Sigmoid colon (tissue), 7 donors: Measurements from ENCODE around the gene TMEM43. TPM values are rescaled to one million over a fixed set of nuclear protein-coding genes. Genes with fewer than 3 reads are reported as not detected.

Experiments used
- DNase-seq: peaks from one replicate; pipeline ENCODE4 v3.0.0-alpha.2; 2019
- H3K27ac ChIP-seq, 4 donors: fragments of 200-600 bp; sonication (generic); one replicate each; pipeline ENCODE4 v1.5.1; 2016 to 2019; ENCODE audit warnings: mild to moderate bottlenecking in 1 of 4
- H3K27me3 ChIP-seq, 3 donors: fragments of 200-600 bp; sonication (generic); one replicate each; pipeline ENCODE4 v1.5.1; 2019; ENCODE audit warnings: mild to moderate bottlenecking in 1 of 3
- H3K36me3 ChIP-seq, 4 donors: fragments of 200-600 bp; sonication (generic); one replicate each; pipeline ENCODE4 v1.5.1; 2016 to 2019
- H3K4me1 ChIP-seq, 4 donors: fragments of 200-600 bp; sonication (generic); one replicate each; pipeline ENCODE4 v1.5.1; 2017 to 2019
- H3K4me3 ChIP-seq, 4 donors: fragments of 200-600 bp; sonication (generic); one replicate each; pipeline ENCODE4 v1.5.1; 2017 to 2019; ENCODE audit warnings: mild to moderate bottlenecking in 2 of 4, moderate library complexity in 1 of 4
- H3K9me3 ChIP-seq, 4 donors: fragments of 200-600 bp in 3 of 4; sonication (generic) in 3 of 4; one replicate each; pipeline versions ENCODE4 v1.5.1 to v1.6.1; 2013 to 2019
- CTCF ChIP-seq, 4 experiments: fragments of 450-650 bp in 3 of 4; fragments of 200-600 bp in 1 of 4; IDR thresholded peaks; one replicate each; pipeline ENCODE4 v1.5.1; 2016 to 2019; ENCODE audit warnings: antibody characterized with exemption in 4 of 4, mild to moderate bottlenecking in 3 of 4, moderate library complexity in 2 of 4
- EP300 ChIP-seq, 4 donors: sonication (generic); formaldehyde crosslinking; IDR thresholded peaks; one replicate each; pipeline ENCODE4 v1.6.1; 2017; ENCODE audit warnings: antibody characterized with exemption in 4 of 4
- POLR2A ChIP-seq, 2 donors: fragments of 450-650 bp; IDR thresholded peaks; one replicate each; pipeline ENCODE4 v1.6.1; 2016; ENCODE audit warnings: antibody characterized with exemption in 2 of 2, mild to moderate bottlenecking in 2 of 2, moderate library complexity in 2 of 2
- POLR2AphosphoS5 ChIP-seq, 4 donors: sonication (generic); formaldehyde crosslinking; IDR thresholded peaks; one replicate each; pipeline ENCODE4 v1.6.1; 2017; ENCODE audit warnings: antibody characterized with exemption in 4 of 4
- WGBS, 2 donors: extraction: QIAGEN DNeasy Blood & Tissue Kit; methylation state at CpG; one replicate each; pipeline ENCODE4 v1.1.7; 2013; 5-methylcytosine and 5-hydroxymethylcytosine counted together
- intact Hi-C: fragments of 100-400 bp; cut with DNase I; formaldehyde crosslinking; loops from one replicate; pipeline ENCODE4 v1.15.1; 2023
- polyA plus RNA-seq, 3 donors: library from polyadenylated mRNA; stranded (reverse); fragments of 200-250 nt; gene quantifications; one replicate each; pipeline ENCODE4 v1.2.3, GENCODE V29; 2013
- total RNA-seq, 4 donors: library from RNA; depleted of rRNA; stranded (reverse); fragments of >200 nt; gene quantifications; one replicate each; pipeline ENCODE4 v1.1.0, GENCODE V29; 2016
- donor health status: healthy with polysubstance abuse.
- donor health status: Bipolar disorder and iron deficiency.
- donor health status: healthy.

The TMEM43 gene
- total and polyA plus RNA-seq, 7 donors: 6.0 to 88.3 (median 68.0) TPM

DNA sequence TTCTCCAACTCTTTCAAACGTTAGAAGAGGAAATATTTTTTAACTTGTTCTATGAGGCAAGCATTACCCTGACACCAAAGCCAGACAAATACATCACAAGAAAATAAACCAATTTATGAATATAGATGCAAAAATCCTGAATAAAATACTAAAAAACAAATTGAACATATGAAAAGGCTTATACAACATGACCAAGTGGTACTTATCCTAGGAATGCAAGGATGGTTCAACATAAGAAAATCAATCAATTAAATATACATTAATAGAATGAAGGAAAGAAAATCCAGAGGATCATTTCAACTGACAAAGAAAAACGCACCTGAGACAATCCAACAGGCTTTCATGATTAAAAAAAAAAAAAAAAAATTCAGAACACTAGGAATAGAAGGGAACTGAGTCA lies 36.4 kb downstream of the TMEM43 start:
- H3K27ac ChIP-seq: no peak overlapping the region
- H3K4me3 ChIP-seq: no peak overlapping the region
- DNase-seq: no peak
- intact Hi-C loops: no loop called here
- H3K9me3 ChIP-seq: peaks cover 0 to 4% (median 0%) of the 10 kb centered on the region in 4 donors
- TF ChIP-seq POLR2AphosphoS5 (IDR thresholded peaks at IDR 0.05): no peak
- no peak for TF ChIP-seq EP300 (IDR thresholded peaks at IDR 0.05)
- TF ChIP-seq POLR2A (IDR thresholded peaks at IDR 0.05): no peak
- TF ChIP-seq CTCF (IDR thresholded peaks at IDR 0.05): no peak
- no peaks in the 10 kb centered on the region for H3K27me3 ChIP-seq
- H3K36me3 ChIP-seq: peaks cover 48 to 100% (median 82%) of the 10 kb centered on the region in 4 donors
- no peaks in the 10 kb centered on the region for H3K4me1 ChIP-seq
- 96 to 97% methylated on average over 2 of the region's 2 CpGs for WGBS, 2 donors

DNA sequence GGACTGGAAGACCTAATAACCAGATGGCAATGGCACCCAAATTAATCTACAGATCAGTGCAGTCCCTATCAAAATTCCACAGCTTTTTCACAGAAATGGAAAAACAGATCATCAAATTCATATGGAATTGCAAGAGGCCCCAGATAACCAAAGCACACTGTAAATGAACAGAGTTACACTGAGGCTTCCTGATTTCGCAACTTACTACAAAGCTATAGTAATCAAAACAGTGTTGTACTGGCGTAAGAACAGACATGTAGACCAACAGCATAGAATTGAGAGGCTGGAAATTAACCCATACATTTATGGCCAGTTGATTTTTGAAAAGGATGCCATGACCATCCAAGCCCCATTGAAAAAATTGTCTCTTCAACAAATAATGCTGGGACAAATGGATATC lies 37.3 kb downstream of the TMEM43 start:
- peaks cover 56 to 100% (median 85%) of the 10 kb centered on the region in 4 donors for H3K36me3 ChIP-seq
- no peaks in the 10 kb centered on the region for H3K27me3 ChIP-seq

DNA sequence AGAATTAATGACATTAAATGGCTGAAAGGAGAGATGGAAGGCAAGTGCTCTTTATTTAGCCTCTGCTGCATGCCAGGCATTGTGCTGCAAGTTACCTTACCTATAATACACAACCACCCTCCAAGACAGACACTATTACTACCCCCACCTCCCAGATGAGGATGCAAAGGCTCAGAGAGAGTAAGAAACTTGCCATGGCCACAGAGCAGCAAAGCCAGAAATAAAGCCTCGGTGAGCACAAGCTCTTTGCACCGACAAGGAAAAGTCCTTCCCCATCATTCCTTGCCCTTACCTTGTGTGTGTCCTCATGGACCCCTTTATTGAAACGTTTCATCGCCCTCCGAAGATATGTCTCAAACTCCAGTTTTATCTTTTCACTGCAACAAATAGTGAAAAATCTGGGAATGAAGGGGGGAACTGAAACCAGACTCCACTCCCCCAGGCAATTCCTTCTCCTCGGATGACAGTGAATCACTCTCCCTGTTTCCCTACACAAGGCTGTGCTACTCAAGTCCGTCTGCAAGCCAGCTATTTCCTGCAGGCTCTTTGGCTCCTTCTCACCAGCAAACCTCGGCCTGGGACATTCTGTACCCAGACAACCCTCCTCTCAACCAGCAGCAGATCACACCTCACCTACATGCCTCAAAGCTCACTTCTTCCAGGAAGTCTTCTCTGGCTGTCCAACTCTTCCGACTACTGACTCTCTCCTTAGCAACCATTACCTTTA lies 42.2 kb downstream of the TMEM43 start:
- intact Hi-C loops: no loop called here
- H3K9me3 ChIP-seq: no peaks in the 10 kb centered on the region
- no peak overlapping the region for H3K27ac ChIP-seq
- DNase-seq: no peak
- TF ChIP-seq CTCF (IDR thresholded peaks at IDR 0.05): no peak
- TF ChIP-seq POLR2A (IDR thresholded peaks at IDR 0.05): no peak
- no peak for TF ChIP-seq EP300 (IDR thresholded peaks at IDR 0.05)
- peaks cover 66 to 100% (median 89%) of the 10 kb centered on the region in 4 donors for H3K36me3 ChIP-seq
- no peak overlapping the region for H3K4me3 ChIP-seq
- H3K27me3 ChIP-seq: no peaks in the 10 kb centered on the region
- no peaks in the 10 kb centered on the region for H3K4me1 ChIP-seq
- WGBS, 2 donors: 93 to 94% methylated on average over 9 of the region's 9 CpGs

More for the DNA sequence above, 37.3 kb downstream of the TMEM43 start:
- H3K4me3 ChIP-seq: no peak overlapping the region
- 96 to 98% methylated on average over 2 of the region's 2 CpGs for WGBS, 2 donors
- intact Hi-C loops: no loop called here
- DNase-seq: no peak
- no peaks in the 10 kb centered on the region for H3K4me1 ChIP-seq
- TF ChIP-seq POLR2AphosphoS5 (IDR thresholded peaks at IDR 0.05) (no peak), EP300 (IDR thresholded peaks at IDR 0.05) (no peak), CTCF (IDR thresholded peaks at IDR 0.05) (no peak), POLR2A (IDR thresholded peaks at IDR 0.05) (no peak)
- H3K9me3 ChIP-seq: peaks cover 0 to 4% (median 0%) of the 10 kb centered on the region in 4 donors
- H3K27ac ChIP-seq: no peak overlapping the region

DNA sequence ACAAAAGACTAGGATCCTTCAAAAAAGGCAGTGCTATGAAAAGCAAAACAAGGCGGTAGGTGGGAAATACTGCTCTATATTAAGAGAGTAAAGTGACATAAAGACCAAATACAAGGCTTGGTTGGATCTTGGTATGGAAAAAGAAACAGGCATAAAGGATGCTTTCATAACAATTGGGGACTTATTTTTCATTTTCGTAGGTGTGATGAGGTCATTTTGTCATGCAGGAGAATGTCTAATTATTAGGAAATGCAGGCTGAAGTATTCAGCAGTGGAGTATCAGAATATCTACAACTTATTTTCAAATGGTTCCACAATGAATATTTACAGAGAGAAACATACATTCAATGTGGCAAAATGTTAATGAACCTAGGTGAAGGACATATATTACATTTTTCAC lies 44.6 kb downstream of the TMEM43 start:
- H3K9me3 ChIP-seq: no peaks in the 10 kb centered on the region
- TF ChIP-seq CTCF (IDR thresholded peaks at IDR 0.05) (no peak), EP300 (IDR thresholded peaks at IDR 0.05) (no peak), POLR2AphosphoS5 (IDR thresholded peaks at IDR 0.05) (no peak)
- H3K27me3 ChIP-seq: no peaks in the 10 kb centered on the region
- H3K4me1 ChIP-seq: no peaks in the 10 kb centered on the region
- intact Hi-C loops: no loop called here
- DNase-seq: no peak
- peaks cover 53 to 85% (median 76%) of the 10 kb centered on the region in 4 donors for H3K36me3 ChIP-seq
- no peak overlapping the region for H3K4me3 ChIP-seq
- no peak overlapping the region for H3K27ac ChIP-seq
- WGBS, 2 donors: 96% methylated on average over 2 of the region's 2 CpGs

GRCh38 chr3:14169871-14170270 lies 45.0 kb downstream of the TMEM43 start:
- no peak overlapping the region for H3K4me3 ChIP-seq
- no peak overlapping the region for H3K27ac ChIP-seq
- no peaks in the 10 kb centered on the region for H3K27me3 ChIP-seq
- no peak for DNase-seq
- peaks cover 0 to 2% (median 0%) of the 10 kb centered on the region in 4 donors for H3K4me1 ChIP-seq
- no peaks in the 10 kb centered on the region for H3K9me3 ChIP-seq
- intact Hi-C loops: loop anchor here (10.0 kb wide), 1 partner anchor 775 kb away; the partner anchor contains the start of gene NR2C2
- no peak for TF ChIP-seq EP300 (IDR thresholded peaks at IDR 0.05)
- TF ChIP-seq CTCF (IDR thresholded peaks at IDR 0.05): no peak
- no peak for TF ChIP-seq POLR2AphosphoS5 (IDR thresholded peaks at IDR 0.05)
- no peak for TF ChIP-seq POLR2A (IDR thresholded peaks at IDR 0.05)
- peaks cover 50 to 80% (median 71%) of the 10 kb centered on the region in 4 donors for H3K36me3 ChIP-seq
